NCI-H1694 (cell line): ENCODE results near the gene RUBCNL.
"Not testable (repeated sequence)": the region's sequence is repeated elsewhere in the genome, so short reads cannot be mapped to it uniquely, and the experiment has no call there.

ENCODE experiments used
- DNase-seq: peaks from one replicate; lab custom pipeline; 2025; lab: John Stamatoyannopoulos, UW

The RUBCNL gene

GRCh38 chr13:46374710-46375109 is 12.3 kb downstream of the RUBCNL start:
- DNase-seq: no peak

- DNase-seq: no peak
Measured at GRCh38 chr13:46373623-46374022, 13.4 kb downstream of the RUBCNL start.

GRCh38 chr13:46372938-46373337 is 14.1 kb downstream of the RUBCNL start:
- DNase-seq: not testable (repeated sequence)

- DNase-seq: no peak
Measured at GRCh38 chr13:46372071-46372470, 15.0 kb downstream of the RUBCNL start.

DNA sequence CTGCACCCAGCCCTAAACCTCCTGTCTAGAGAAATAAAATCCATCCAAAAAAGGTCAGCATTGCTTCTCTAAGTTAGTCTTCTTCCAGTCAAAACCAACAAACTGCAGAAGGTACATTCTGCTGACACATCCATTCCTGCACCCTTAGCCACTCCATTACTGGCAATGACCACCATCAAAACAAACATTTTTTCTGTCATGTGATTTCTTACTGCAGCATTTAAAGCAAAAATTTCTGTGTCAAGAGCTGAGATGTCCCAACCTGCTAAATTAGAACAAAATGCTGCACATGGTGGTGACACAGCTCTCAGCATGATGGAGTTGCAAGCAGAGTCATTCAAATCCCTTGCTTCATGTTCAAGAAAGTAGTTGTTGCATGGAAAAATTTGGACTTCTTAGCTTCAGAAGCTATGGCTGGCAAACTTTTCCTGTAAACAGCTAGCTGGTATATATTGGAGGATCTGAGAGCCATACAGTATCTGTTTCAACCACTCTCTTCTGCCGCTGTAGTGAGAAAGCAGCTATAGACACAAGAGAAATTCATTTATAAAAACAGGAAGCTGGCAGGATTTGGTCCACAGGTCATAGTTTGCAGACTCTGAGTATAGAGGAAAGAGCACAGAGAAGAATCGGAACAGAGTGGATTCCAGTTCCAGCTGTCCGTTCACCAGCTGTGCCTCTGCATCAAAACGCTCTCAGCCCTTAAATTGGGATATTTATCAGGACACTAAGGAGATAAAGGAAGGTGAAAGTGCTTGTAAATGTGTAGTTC is 17.4 kb downstream of the RUBCNL start:
- DNase-seq: no peak

DNA sequence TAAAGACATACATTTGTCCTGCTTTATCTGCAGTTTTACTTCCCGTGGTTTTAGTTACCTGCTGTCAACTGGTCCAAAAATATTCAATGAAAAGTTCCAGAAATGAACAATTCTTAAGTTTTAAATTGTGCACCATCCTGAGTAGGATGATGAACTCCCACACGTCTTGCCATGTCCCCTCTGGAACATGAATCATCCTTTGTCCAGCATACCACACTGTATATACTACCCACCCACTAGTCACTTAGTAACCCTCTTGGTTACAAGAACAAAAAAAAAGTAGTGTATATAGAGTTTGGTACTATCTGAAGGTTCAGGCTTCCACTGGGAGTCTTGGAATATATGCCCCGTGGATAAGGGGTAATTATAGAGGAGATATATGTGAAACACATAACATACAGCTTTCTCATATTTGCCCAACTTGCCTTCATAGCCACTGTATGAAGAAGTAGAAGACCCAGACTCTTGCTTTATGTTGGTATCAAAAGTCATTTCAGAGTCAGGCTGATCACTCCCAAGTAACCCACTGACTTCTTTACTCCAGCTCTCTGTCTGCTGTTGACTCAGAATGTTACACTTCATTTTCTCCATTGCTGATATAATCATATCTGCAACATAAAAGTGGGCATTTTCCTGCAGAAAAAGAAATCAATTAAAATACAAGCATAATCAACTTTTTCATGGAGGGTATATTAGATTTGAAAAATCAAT is 19.3 kb downstream of the RUBCNL start:
- no peak for DNase-seq

- DNase-seq: no peak
Measured at GRCh38 chr13:46361276-46361934, 25.6 kb downstream of the RUBCNL start.

DNA sequence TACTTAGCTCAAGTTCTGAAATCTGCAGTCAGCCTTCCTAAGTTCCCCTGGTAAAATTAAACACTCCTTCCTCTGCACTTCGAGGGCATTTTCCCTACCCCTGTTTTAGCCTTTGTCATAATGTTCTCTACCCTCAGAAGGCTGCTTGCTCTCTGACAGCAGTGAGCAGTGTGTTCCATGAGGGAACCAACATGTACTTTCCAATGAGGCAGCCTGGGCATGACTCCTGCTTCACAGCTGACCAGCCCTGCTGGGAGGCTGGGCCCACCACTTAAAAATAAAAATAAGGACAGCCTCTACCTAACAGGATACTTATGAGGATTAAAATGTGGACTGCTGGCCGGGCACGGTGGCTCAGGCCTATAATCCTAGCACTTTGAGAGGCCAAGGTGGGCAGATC is 26.4 kb downstream of the RUBCNL start:
- no peak for DNase-seq

DNA sequence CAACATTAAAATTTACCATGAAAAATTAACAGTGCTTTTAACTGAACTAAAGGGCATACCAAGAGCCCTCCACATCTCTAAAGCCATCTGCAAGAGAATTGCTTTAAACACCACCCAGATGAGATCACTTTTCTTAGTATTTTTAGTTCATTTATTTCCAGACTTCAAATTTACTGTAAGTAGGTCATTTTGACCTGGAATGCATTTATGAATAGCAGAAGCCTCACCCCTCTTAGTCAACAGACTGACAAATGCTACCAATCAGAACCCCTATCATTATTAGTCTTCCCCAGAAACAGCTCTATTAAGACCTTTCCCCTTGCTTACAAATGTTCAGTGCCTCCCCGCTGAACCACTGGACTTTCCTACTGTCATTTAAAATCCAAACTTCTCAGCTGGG is 27.3 kb downstream of the RUBCNL start:
- DNase-seq: no peak

DNA sequence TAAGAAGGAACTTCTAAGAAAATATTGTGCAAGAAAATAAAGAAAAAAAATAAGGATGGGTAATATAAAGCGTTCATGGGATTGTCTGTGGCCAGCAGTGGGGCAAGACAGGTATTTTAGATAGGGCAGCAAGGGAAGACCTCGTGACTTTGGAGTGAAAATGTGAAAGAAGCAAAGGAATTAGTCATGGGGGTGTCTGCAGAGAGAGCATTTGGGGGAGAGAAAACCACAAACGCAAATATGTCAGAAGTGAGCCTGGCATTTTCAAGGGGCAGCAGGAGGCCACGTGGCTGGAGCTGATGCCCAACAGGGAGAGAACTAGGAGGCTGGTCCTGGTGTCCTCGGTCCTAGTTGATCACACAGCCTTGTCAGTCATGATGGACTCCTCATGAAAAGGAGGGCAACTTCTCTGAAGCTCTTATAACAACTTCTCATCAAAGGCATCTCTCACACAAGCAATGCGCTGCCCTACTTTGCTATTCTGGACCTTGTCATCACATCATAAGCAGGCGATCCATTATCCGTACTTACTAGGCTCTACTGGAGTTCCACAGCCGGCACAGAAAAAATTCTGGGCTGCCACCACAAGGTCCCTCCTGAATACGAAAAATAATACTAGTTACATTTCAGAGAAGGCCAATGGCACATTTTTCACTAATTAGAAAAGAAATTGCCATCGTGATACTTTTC is 31.0 kb downstream of the RUBCNL start:
- no peak for DNase-seq

GRCh38 chr13:46355088-46355468 is 32.0 kb downstream of the RUBCNL start:
- DNase-seq: no peak

DNA sequence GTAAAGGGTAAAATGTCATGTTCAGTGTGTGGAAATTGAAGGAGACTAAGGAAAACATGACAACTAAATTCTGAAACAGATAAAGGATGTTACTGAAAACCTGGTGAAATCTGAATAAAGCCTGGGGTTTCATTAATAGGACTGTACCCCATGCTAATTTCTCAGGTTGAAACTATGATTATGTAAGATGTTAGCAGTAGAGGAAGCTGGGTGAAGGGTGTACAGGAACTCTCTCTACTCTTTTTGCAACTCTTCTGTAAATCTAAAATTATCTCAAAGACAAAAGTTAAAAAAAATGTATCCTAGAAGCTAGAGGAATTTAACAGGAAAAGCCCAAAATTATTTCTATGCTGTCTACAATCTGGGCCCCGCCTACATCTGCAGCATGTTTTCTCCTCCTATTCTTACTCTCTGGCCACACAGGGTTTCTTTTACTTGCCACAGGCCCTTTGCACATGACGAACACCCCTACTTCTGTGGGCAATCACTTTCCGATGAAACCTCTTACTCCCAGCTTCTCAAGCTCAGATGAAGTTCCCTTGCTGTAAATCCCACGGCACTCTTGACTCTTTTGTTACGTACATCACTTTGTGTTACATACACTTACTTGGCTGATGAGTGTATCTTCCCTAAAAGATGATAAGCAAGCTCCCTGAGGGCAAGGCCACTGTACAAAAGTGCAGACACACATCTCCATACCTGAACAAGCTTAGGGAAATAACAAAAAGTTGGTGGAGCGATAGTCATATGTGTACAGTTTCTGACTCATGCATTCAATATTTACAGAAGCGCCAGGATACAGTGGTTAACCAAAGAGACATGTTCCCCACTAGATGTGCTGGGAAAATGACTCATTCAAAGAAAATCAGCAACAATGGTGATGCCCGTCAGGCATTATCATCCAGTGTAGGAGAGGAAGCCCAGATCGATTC is 32.6 kb downstream of the RUBCNL start:
- DNase-seq: no peak

DNA sequence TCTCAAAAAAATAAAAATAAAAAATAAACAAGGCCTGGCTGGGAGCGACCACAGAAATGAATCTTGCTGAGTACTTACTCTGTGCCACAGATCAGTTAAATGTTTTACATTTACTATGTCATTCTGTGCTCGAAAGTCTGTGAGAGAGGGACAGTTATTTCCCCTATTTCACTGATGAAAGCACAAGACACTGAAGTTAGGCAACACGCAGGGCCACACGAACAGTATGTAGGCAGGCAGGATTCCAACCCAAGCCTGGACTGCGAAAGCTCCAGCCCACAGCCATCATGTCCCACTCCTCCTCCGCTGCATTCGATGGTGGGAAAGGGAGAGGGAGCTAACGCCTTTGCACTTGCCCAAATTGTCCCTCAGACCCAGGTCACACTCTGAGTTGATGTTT is 34.2 kb downstream of the RUBCNL start:
- no peak for DNase-seq

DNA sequence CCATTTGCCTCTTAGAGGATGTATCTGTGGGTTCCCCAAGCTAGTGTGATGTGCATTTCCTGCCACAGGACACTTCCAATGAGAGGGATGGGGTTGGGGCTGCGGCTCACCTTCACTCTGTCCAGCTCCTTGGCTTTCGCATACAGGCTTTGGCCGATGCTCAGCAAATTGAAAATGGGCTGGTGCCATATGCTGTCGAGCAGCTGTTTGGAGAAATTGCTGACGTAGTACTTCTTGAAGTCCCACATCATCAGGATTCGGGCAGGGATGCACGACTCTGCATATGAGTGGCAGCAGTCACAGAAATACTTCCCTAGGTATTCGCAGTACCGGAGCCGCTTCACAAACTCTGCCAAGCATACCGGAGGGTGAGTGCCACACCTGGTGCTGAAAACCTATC is 37.0 kb downstream of the RUBCNL start:
- DNase-seq: no peak

GRCh38 chr13:46348961-46349360 is 38.1 kb downstream of the RUBCNL start:
- no peak for DNase-seq

DNA sequence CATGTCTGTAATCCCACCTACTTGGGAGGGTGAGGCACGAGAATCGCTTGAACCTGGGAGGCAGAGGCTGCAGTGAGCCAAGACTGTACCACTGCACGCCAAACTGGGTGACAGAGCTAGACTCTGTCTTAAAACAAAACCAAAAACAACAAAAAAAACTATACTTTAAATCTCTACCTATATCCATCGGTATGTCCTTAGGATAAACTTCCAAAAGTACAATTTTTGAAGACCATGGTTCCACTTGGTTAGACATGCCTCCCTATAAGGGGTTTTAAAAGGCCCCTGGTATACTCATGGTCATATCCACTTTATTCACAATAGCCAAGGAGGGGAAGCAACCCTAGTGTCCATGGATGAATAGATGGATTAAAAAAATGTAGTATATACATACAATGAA is 39.8 kb downstream of the RUBCNL start:
- DNase-seq: no peak

DNA sequence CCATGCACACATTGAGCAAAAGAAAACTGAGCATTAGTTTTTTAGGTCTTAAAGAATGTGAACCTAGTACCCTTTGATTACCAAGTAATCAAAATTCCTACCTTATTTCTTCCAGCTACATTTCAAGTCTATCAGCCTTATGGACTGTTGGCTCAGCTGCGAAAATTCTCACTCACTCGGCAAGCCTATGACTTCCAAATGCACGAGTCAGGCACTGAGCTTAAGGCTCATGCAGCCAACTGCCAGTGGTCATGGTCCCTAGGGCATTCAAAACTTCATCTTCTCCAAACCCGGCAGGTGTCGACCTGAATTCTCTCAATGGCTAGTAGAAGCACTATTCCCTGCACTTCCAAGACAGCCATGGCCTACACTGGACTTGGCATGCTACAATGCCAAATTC is 41.2 kb downstream of the RUBCNL start:
- no peak for DNase-seq

- no peak for DNase-seq
Measured at GRCh38 chr13:46345398-46345797, 41.7 kb downstream of the RUBCNL start.

DNA sequence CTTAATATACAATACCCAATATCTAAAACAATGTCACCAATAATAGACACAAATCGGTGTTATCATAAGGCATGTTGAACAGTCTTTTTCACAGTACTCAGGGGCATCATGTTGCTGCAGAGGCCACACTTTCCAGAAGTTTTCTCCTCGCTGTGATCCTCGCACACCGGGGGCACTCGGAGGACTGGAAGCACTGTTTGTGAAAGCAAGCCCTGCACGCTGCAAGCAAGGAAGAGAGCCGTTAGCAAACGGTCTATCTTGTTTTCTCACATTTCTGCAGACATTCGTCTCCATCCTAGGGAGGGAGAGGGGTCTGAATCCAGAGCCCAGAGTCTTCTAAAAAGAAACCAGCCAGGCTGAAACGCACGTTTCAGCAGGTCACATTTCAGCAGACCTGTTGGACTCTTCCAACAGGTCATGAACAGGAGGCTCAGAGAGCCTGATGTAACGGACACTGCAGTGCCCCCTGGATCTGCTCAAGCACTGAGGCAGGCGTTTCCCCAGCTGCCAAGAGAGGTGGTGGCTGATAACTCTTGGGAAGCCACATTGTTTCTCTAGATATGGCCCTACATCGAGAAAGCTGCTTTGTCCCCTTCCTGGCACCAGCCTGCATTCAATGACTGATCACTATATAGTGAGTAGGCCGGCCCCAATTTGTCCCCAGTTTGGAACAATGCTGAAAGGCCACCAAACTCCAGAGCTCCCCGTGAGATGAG is 43.6 kb downstream of the RUBCNL start:
- DNase-seq: no peak

DNA sequence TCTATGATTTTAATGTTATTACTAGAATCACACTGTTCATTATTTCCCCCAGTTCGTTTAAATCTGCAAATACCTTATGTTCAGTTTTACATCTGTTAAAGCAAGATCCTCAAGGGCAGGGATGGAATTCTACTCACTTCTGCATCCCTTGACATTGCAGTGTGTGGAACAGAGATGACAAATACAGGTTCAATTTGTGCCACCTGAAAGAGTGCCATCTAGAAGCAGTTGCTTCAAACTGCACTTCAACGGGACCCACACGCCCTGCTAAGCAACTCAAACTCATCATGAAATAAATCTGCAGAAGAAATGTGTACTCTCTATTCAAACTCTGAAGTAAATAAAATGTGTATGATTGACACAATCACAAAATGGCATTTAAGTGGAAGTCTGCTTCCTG is 44.5 kb downstream of the RUBCNL start:
- no peak for DNase-seq
